ENCODE measurements around the gene MTRF1. TPM values are rescaled to one million over a fixed set of nuclear protein-coding genes. Genes with fewer than 3 reads are reported as not detected.

MTRF1 gene
- total RNA-seq, 1 experiment from 2014 or later: 11.4 TPM

DNA sequence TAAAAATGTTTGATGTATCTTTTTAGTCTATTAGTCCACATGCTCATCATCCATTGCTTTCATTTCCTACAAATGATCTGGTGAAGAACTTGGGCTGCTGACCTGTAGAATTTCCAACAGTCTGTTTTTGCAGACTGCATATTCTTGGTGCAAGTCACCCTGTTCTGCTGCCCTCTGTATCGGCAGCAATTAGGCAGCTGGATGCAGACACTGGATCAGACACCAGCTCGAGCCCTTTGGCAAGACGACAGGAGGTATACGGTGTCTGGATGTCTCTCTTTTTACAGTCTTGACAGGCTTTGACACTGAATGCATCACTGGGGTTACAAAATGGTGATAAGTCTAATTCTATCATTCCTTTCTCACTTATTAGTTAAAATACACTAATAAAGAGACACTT, 21.8 kb downstream of the MTRF1 start:
- Histone ChIP-seq H2AFZ (ENCODE audit: low read depth, low read length, poor library complexity, severe bottlenecking) (no peak overlapping the region), H4K20me1 (ENCODE audit: insufficient read depth) (no peaks in the 10 kb centered on the region), H3K27me3 (ENCODE audit: insufficient read depth, low read length) (no peaks in the 10 kb centered on the region), H3K4me3 (replicated peaks in 1 of 2; ENCODE audit: low read depth in 1 of 2, low read length in 2 of 2) (no peak overlapping the region), H3K4me2 (ENCODE audit: low read length) (no peak overlapping the region), H3K36me3 (ENCODE audit: control insufficient read depth in 1 of 2, insufficient read depth in 2 of 2, low read length in 2 of 2) (no peaks in the 10 kb centered on the region; a peak in 1 of 4 replicates), H3K79me2 (ENCODE audit: insufficient read depth, low read length) (no peaks in the 10 kb centered on the region), H3K9me2 (ENCODE audit: insufficient read depth) (no peaks in the 10 kb centered on the region), H3K9ac (ENCODE audit: low read length) (no peak overlapping the region), H3K27ac (ENCODE audit: low read depth, low read length) (no peak overlapping the region), H3K9me3 (ENCODE audit: control insufficient read depth in 1 of 2, insufficient read depth in 1 of 2, low read depth in 1 of 2, low read length in 2 of 2) (no peaks in the 10 kb centered on the region), H3K4me1 (ENCODE audit: control insufficient read depth in 1 of 2, insufficient read depth in 2 of 2, low read length in 2 of 2) (no peaks in the 10 kb centered on the region)
- POLR2A ChIA-PET: no interaction called here
- CTCF ChIA-PET: no interaction called here
- DNase-seq (ENCODE audit: low read depth, low spot score) (no peak), ATAC-seq (no peak)
- no TSS peak for BruUV-seq (replicated peaks)
- intact Hi-C loops (cut with micrococcal nuclease): no loop called here
- TF ChIP-seq EZH2phosphoT487 (IDR thresholded peaks at IDR 0.05; ENCODE audit: borderline replicate concordance) (no peak), SIN3A (IDR thresholded peaks at IDR 0.05; ENCODE audit: low read depth) (no peak), ZNF274 (IDR thresholded peaks at IDR 0.05; ENCODE audit: low read depth, low read length) (no peak), CBX3 (IDR thresholded peaks at IDR 0.05; ENCODE audit: low read depth) (no peak), JUND (IDR thresholded peaks at IDR 0.05) (no peak), POLR2A (IDR thresholded peaks at IDR 0.05; ENCODE audit: borderline replicate concordance, extremely low read depth, insufficient read depth, insufficient read length) (no peak), SRF (IDR thresholded peaks at IDR 0.05; ENCODE audit: low read depth) (no peak), FOSL1 (IDR thresholded peaks at IDR 0.05; ENCODE audit: low read depth) (no peak), TCF7L2 (IDR thresholded peaks at IDR 0.05; ENCODE audit: borderline replicate concordance, extremely low read depth, insufficient read depth, insufficient read length) (no peak)
- TF ChIP-seq, protein P1, sequence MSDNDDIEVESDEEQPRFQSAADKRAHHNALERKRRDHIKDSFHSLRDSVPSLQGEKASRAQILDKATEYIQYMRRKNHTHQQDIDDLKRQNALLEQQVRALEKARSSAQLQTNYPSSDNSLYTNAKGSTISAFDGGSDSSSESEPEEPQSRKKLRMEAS (IDR thresholded peaks at IDR 0.05): no peak
- TF ChIP-seq, protein P2, sequence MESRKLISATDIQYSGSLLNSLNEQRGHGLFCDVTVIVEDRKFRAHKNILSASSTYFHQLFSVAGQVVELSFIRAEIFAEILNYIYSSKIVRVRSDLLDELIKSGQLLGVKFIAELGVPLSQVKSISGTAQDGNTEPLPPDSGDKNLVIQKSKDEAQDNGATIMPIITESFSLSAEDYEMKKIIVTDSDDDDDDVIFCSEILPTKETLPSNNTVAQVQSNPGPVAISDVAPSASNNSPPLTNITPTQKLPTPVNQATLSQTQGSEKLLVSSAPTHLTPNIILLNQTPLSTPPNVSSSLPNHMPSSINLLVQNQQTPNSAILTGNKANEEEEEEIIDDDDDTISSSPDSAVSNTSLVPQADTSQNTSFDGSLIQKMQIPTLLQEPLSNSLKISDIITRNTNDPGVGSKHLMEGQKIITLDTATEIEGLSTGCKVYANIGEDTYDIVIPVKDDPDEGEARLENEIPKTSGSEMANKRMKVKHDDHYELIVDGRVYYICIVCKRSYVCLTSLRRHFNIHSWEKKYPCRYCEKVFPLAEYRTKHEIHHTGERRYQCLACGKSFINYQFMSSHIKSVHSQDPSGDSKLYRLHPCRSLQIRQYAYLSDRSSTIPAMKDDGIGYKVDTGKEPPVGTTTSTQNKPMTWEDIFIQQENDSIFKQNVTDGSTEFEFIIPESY (IDR thresholded peaks at IDR 0.05; ENCODE audit: extremely low read depth, insufficient replicate concordance, low read length): no peak
- TF ChIP-seq, protein P3, sequence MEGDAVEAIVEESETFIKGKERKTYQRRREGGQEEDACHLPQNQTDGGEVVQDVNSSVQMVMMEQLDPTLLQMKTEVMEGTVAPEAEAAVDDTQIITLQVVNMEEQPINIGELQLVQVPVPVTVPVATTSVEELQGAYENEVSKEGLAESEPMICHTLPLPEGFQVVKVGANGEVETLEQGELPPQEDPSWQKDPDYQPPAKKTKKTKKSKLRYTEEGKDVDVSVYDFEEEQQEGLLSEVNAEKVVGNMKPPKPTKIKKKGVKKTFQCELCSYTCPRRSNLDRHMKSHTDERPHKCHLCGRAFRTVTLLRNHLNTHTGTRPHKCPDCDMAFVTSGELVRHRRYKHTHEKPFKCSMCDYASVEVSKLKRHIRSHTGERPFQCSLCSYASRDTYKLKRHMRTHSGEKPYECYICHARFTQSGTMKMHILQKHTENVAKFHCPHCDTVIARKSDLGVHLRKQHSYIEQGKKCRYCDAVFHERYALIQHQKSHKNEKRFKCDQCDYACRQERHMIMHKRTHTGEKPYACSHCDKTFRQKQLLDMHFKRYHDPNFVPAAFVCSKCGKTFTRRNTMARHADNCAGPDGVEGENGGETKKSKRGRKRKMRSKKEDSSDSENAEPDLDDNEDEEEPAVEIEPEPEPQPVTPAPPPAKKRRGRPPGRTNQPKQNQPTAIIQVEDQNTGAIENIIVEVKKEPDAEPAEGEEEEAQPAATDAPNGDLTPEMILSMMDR (IDR thresholded peaks at IDR 0.05 in 2 of 3, conservative IDR thresholded peaks at IDR 0.05 in 1 of 3; ENCODE audit: borderline replicate concordance in 1 of 3, insufficient read depth in 1 of 3, low read depth in 2 of 3, low read length in 2 of 3): no peak
- RAD21 ChIA-PET (ENCODE audit: low non-redundant PET in 1 of 2, low total read pairs in 2 of 2, uncharacterized antibody in 2 of 2, unreplicated experiment in 2 of 2): no interaction called here
